Measurements from ENCODE around the gene COX19.
"Not testable (repeated sequence)": the region's sequence is repeated elsewhere in the genome, so short reads cannot be mapped to it uniquely, and the experiment has no call there.

COX19 gene

DNA sequence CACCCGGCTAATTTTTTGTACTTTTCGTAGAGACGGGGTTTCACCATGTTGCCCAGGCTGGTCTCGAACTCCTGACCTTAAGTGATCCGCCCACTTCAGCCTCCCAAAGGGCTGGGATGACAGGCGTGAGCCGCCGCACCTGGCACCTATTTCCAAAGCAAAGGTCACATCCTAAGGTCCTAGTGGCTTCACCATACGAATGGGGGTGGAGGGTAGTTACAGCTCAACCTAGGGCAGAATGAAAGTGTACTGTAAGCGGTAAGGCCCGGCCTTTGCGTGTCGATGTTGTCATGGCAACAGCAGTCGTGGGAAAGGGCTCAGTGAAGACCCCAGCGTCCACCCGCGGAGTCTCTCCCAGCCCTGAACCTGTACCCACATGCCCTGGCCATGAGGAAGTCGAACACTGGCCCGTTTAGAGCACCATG is 1.6 kb upstream of the COX19 start:
- DNase-seq: no peak

DNA sequence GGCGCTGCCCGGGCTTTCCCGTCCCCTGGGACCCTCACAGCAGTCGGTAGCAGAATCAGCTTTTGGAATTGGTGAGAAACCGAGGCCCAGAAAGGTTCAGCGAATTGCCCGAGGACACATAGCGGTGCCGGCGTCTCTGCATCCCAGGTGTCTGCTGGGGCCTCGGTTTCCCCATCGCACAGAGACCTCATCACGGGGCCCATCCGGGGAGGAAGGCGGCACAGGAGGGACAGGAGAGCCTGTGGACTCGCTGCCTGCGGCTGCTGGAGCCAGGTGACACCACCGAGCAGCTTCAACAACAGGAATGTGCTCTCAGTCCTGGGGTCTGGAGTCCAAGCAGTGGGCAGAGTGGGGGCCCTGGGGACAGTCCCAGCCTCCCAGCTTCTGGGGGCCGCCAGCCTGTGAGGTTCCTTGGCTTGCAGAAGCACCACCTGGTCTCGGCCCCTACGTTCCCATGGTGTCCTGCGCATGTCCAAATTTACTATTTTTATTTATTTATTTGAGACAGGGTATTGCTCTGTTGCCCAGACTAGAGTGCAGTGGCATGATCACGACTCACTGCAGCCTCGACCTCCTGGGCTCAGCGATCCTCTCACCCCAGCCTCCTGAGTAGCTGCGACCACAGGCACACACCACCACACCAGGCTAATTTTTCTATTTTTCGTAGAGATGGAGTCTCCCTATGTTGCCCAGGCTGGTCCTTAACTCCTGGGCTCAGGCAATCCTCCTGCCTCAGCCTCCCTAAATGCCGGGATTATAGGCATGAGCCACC is 539 bp upstream of the COX19 start:
- no peak for DNase-seq

DNA sequence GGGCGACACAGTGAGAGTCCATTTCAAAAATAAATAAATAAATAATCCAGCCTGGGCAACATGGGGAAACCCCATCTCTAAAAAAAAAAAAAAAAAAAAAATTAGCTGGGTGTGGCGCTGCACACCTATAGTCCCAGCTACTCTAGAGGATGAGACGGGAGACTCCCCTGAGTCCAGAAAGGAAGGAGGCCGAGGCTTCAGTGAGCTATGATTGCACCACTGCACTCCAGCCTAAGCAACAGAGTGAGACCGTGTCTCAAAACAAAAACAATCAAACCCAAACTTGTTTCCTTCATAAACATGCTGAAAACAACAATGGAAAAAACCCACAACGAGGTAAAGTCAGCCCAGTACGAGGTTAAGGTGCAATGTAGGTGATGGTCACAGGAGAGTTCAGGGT is 1.2 kb downstream of the COX19 start:
- DNase-seq: no peak

DNA sequence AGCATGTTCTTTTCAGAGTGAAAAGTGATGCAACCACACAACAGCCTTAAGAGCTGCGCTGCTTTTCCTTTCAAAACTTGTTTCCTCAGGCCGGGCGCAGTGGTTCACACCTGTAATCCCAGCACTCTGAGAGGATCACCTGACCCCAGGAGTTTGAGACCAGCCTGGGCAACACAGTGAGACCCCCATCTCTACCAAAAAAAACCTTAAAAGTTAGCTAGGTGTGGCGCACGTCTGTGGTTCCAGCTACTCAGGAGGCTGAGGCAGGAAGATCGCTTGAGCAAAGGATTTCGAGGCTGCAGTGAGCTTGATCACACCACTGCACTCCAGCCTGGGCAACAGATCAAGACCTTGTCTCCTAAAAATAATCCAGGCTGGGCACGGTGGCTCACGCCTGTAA is 2.0 kb downstream of the COX19 start:
- DNase-seq: no peak

DNA sequence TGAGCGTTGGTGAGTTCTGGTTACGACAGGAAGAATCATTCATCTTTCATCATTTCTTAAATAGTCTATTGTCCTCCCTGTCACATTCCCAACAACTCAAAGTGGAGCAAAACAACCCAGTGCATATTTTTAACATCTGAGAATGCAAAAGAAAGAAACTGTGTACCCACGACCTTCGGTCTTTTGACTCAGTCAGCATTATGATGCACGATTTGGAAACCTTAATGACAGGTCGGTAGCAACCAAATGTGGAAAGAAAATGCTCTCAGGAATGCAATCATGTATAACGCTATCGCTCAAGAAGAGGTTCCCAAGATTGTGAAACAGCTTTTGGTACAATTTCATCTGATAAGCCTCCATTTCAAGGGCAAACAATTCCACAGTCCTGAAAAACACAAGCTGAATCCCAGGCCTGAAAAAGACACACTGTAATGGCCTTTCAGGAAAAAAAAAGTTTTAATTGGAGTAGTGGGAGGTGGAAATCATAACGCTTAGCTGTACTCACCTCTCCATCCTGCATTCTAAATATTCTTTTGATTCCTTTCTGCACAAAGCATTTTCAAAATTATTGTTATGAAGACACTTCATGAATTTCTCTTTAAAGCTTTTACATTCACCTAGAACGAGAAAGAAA is 2.6 kb downstream of the COX19 start:
- DNase-seq: no peak

DNA sequence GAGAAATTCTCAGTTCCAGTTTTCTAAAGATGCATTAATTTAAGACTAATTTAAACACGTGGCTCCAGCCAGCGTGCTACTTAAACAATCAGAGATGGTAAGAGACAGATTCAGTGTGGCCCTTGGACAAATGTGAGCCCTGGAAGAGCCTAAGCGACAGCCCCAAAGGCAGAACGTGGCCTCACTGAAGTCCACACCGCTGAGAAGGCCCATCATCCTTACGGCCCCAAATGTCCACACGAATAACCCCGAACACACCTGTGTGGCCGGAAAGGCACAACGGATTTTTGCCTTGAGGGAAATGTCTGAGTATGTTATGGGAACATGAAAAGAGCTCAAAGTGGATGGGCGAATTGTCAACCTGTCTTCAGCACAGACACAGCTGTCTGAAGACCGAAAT is 3.2 kb downstream of the COX19 start:
- DNase-seq: no peak

DNA sequence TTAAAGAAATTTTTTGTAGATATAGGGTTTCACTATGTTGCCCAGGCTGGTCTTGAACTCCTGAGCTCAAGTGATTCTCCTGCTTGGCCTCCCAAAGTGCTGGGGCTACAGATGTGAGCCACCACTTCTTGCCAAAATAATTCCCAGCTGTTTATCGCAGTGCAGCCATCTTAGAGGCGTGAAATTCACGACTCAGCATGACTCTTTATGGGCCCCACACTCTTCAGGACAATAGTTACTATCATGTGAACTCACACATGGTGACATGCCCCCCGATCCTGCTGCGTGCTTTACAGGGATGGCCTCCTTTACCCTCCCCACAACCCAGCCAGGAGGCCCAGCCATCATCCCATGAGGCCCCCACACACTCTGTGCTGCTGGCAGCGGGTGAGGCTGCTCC is 4.6 kb downstream of the COX19 start:
- DNase-seq: no peak

DNA sequence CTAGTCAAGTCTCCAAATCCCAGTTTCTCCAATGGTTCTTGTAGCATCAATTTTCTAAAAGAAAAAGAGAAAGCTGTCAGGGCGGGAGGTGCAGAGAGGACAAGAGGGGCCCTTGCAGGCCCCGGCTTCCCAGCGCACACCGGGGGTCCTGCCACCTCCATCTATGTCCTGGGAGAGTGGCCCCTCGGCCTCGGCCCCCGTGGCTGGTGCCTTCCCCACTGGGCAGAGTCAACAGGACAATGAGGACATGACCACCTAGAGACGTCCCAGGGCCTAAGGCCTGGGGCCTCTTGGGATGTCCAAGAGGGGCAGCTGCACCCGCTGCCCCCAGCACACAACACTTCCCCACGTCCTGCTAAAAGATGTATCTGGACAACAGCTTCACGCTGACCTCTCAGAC is 5.9 kb downstream of the COX19 start:
- DNase-seq: no peak

- DNase-seq: no peak
These were observed 6.9 kb downstream of the COX19 start for GRCh38 chr7:968205-969105.

DNA sequence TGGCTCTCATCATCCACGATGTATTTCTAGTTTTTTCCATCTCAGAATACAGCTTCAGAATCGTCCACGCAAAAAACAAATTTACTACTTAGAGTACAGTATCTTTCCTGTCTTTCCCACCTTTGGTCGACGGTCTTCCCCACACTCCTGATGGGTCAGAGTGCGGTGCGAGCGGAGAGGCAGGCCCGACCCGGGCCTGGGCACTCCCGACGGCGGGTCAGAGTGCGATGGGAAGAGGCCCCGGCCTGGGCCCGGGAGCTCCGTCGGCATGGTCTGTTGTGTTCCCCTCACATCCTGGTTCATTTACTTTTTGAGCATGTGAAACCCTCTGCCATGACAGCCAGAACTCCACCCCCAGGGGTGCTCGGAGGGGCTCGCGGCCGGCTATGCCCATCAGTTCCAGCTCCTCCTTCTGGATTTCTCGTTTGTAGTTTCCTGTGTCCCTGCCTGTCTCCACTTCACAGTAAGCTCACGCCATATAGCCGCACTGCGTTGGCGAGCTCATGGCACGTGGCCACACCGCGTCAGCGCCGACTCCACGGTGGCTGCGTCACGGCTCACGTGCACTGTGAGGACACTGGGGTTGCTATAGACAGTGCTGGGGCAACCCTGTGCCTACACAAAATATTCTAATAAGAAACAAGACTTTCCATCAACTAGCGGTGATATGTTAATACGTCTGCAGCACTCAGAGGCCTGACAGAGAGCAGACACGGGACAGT is 7.8 kb downstream of the COX19 start:
- no peak for DNase-seq

GRCh38 chr7:966291-967069 is 8.9 kb downstream of the COX19 start:
- DNase-seq: no peak

DNA sequence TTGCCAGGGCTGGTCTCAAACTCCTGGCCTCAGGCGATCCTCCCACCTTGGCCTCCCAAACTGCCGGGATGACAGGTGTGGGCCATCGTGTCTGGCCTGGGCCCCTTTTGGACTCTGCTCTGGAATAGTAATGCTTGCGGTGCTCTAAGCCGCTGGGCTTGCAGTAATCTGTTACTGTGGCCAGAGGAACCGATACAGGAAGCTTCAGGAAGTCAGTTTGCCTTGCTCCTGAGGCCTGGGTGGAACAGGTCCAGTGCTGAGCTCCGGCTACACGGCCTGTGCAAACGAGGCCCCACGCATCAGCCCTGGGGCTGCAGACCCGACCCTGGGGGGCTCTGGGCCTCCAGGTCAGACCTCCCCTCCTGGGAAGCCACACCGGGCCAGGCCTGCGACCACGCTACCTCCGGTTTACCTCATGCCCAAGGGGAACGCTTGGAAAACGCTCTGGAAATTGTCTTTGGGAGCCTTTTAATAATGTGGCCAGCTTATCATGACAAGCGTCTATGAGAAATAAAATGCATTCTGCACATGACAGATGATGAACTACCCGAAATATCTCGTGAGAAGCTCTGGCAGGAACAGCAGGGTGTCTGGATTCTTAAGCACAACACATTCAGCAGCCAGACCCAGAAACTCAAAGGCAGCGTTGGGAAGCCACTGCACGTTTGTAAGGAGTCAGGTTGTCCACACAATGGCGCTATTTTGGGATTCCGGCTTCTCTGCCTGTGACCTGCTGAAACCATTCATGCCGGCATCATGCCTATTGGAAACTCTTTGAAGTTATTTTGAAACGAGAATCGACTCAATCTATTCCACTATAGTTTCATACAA is 10.7 kb downstream of the COX19 start:
- DNase-seq: peak; percentile 12

DNA sequence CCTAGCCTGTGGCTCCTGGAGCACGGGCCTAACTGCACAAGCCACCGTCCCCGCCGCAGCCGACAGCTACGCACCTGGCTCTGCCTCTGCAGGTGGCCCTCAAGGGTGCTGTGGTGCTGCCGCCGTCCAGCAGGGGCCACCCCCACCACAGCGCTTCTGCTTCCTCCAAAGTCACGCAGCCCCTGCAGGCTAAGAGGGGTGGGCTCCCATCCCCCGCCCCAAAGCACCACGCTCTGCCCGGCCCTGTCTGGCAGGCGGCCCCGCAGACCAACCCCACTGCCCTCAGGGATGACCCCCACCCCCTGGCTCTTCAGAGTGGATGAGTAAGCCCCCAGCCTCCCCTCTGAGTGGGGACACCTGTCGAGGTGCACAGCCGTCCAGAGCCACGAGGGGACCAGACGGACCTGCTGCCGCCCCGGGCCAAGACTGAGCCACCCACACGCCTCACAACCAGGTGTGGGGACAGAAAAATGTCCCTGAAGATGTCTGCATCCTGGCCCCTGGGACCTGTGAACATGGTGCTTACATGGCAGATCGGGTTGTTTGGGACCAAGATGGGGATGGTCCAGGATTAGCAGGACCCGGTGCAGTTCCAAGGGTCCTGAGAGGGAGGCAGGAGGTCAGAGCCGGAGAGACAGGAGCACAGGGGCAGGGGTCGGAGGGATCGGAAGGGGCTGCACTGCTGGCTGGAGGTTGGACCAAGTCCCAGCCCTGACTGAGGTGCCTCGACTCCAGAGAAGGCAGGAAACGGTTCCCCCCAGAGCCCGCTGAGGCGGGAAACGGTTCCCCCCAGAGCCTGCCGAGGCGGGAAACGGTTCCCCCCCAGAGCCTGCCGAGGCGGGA is 11.9 kb downstream of the COX19 start:
- DNase-seq: no peak

GRCh38 chr7:962401-963081 is 12.8 kb downstream of the COX19 start:
- no peak for DNase-seq

- no peak for DNase-seq
These were observed 13.6 kb downstream of the COX19 start for GRCh38 chr7:961546-962400.

- DNase-seq: not testable (repeated sequence)
These were observed 14.4 kb downstream of the COX19 start for GRCh38 chr7:960972-961371.

DNA sequence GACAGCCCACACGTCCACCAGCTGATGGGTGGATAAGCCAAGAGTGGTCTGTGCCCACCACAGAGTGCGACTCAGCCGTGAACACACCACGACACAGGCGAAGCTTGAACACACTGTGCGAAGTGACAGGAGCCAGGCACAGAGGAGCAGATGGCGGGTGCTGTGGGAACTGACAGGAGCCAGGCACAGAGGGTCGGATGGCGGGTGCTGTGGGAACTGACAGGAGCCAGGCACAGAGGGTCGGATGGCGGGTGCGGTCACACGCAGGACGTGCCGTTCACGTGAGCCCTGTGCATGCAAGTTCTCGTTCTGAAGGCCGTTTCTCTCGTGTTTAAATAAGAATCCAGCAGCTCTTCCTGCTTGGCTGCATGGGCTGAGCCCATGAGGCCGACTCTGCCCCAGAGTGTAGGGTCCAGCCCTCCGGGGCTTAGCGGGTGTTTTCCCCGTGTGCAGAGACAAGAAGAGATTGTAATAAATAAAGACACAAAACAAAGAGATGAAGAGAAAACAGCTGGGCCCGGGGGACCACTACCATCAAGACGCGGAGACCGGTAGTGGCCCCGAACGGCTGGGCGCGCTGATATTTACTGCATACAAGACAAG is 15.0 kb downstream of the COX19 start:
- DNase-seq: no peak

DNA sequence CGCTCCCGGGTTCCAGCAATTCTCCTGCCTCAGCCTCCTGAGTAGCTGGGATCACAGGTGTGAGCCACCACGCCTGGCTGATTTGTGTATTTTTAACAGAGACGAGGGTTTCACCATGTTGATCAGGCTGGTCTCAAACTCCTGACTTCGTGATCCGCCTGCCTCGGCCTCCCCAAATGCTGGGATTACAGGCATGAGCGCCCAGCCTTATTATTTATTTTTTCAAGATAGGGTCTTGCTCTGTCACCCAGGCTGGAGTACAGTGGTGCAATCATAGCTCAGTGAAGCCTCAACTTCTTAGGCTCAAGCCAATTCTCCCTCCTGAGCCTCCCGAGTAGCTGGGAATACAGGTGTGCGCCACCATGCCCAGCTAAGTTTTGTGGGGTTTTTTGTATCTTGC is 15.6 kb downstream of the COX19 start:
- DNase-seq: not testable (repeated sequence)
